ENCODE measurements around the gene PGA3.
"Not testable (repeated sequence)": the region's sequence is repeated elsewhere in the genome, so short reads cannot be mapped to it uniquely, and the experiment has no call there.

The PGA3 gene

GRCh38 chr11:61207636-61208310 is 4.5 kb downstream of the PGA3 start:
- DNase-seq (ENCODE audit: low read depth in 3 of 3), result not testable (repeated sequence)

- DNase-seq (ENCODE audit: low read depth in 3 of 3), result not testable (repeated sequence)
Observed at GRCh38 chr11:61210629-61211028, 7.3 kb downstream of the PGA3 start.

- DNase-seq (ENCODE audit: low read depth in 3 of 3), result not testable (repeated sequence)
Observed at GRCh38 chr11:61211327-61211952, 8.1 kb downstream of the PGA3 start.

- DNase-seq (ENCODE audit: low read depth in 3 of 3), result not testable (repeated sequence)
Observed at GRCh38 chr11:61212202-61212601, 8.9 kb downstream of the PGA3 start.

GRCh38 chr11:61213711-61214324 is 10.5 kb downstream of the PGA3 start:
- DNase-seq (ENCODE audit: low read depth in 3 of 3), result not testable (repeated sequence)

GRCh38 chr11:61218306-61218705 is 15.0 kb downstream of the PGA3 start:
- DNase-seq (ENCODE audit: low read depth in 3 of 3), result not testable (repeated sequence)

- not testable (repeated sequence) for DNase-seq (ENCODE audit: low read depth in 3 of 3)
Observed at GRCh38 chr11:61219016-61219415, 15.7 kb downstream of the PGA3 start.

- not testable (repeated sequence) for DNase-seq (ENCODE audit: low read depth in 3 of 3)
Observed at GRCh38 chr11:61222047-61222446, 18.7 kb downstream of the PGA3 start, which contains the start of gene PGA4. Gene PGA4 (plus strand): TSS chr11:61222347. CDS start chr11:61222401, 54 bp downstream.

- DNase-seq (ENCODE audit: low read depth in 3 of 3), result not testable (repeated sequence)
Observed at GRCh38 chr11:61222692-61223091, 19.4 kb downstream of the PGA3 start.

GRCh38 chr11:61226457-61227137 is 23.3 kb downstream of the PGA3 start:
- DNase-seq (ENCODE audit: low read depth in 3 of 3), result not testable (repeated sequence)

- DNase-seq (ENCODE audit: low read depth in 3 of 3), result not testable (repeated sequence)
Observed at GRCh38 chr11:61229458-61229857, 26.1 kb downstream of the PGA3 start.

- not testable (repeated sequence) for DNase-seq (ENCODE audit: low read depth in 3 of 3)
Observed at GRCh38 chr11:61231033-61231432, 27.7 kb downstream of the PGA3 start.

GRCh38 chr11:61231585-61231984 is 28.3 kb downstream of the PGA3 start:
- DNase-seq (ENCODE audit: low read depth in 3 of 3), result not testable (repeated sequence)

GRCh38 chr11:61232548-61233145 is 29.3 kb downstream of the PGA3 start:
- DNase-seq (ENCODE audit: low read depth in 3 of 3), result not testable (repeated sequence)

GRCh38 chr11:61237130-61237529 is 33.8 kb downstream of the PGA3 start:
- DNase-seq (ENCODE audit: low read depth in 3 of 3), result not testable (repeated sequence)

GRCh38 chr11:61240288-61240687 is 37.0 kb downstream of the PGA3 start:
- DNase-seq (ENCODE audit: low read depth in 3 of 3), result not testable (repeated sequence)

- DNase-seq (ENCODE audit: low read depth in 3 of 3), result not testable (repeated sequence)
Observed at GRCh38 chr11:61240875-61241274, 37.6 kb downstream of the PGA3 start, which contains the start of gene PGA5. Gene PGA5 (plus strand): TSS chr11:61241175. CDS start chr11:61241227, 52 bp downstream.

GRCh38 chr11:61241526-61241925 is 38.2 kb downstream of the PGA3 start:
- not testable (repeated sequence) for DNase-seq (ENCODE audit: low read depth in 3 of 3)

GRCh38 chr11:61245284-61245964 is 42.1 kb downstream of the PGA3 start:
- DNase-seq (ENCODE audit: low read depth in 3 of 3), result not testable (repeated sequence)

GRCh38 chr11:61248071-61248470 is 44.8 kb downstream of the PGA3 start:
- DNase-seq (ENCODE audit: low read depth in 3 of 3), result not testable (repeated sequence)

- DNase-seq (ENCODE audit: low read depth in 3 of 3), result not testable (repeated sequence)
Observed at GRCh38 chr11:61249201-61249600, 45.9 kb downstream of the PGA3 start.
